ENCODE results near the gene C20orf173.

- TF ChIP-seq GATA2 (IDR thresholded peaks at IDR 0.05; ENCODE audit: low read depth, low read length) (no peak), GATA3 (IDR thresholded peaks at IDR 0.05; ENCODE audit: low read depth, low read length) (no peak)
Observed at GRCh38 chr20:35497780-35498189, 31.7 kb downstream of the C20orf173 start.
